Measurements from ENCODE around the gene ADAM12. TPM values are rescaled to one million over a fixed set of nuclear protein-coding genes. Genes with fewer than 3 reads are reported as not detected.
"Not testable (repeated sequence)": the region's sequence is repeated elsewhere in the genome, so short reads cannot be mapped to it uniquely, and the experiment has no call there.

ADAM12 gene
- total RNA-seq, 2 donors from 2014 or later, result 15.2 to 36.6 TPM

DNA sequence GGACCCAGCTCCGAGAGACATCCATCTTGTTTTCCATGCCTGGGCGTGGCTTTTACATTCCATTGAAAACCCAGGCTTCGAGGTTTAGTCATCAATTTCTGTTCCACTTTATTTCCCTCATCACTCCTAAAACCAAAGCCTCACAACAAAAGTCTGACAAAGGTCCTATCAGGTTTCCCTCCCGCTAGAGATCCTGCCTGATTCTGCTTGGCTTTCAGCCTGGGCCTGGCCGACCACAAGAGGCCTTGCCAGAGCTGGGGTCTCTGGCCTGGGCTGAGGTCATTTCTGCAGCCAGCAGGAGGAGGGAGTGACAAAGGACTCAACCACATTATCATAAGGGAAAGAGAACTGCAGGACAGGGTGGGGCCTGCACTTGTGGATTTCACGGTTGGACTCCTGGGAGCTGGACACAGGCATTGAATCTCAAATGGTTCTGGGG lies 324.9 kb downstream of the ADAM12 start:
- H3K27me3 Mint-ChIP-seq, result peaks cover 5% of the 10 kb centered on the region
- DNase-seq, result no peak
- no peaks in the 10 kb centered on the region for H3K4me1 Mint-ChIP-seq
- H3K27ac Mint-ChIP-seq, result no peak overlapping the region
- no peak for ATAC-seq
- H3K36me3 Mint-ChIP-seq (ENCODE audit: low read depth), result no peaks in the 10 kb centered on the region
- H3K9me3 ChIP-seq (ENCODE audit: control insufficient read depth, low read length, poor library complexity, severe bottlenecking), result no peaks in the 10 kb centered on the region
- H3K4me3 Mint-ChIP-seq, result no peak overlapping the region

DNA sequence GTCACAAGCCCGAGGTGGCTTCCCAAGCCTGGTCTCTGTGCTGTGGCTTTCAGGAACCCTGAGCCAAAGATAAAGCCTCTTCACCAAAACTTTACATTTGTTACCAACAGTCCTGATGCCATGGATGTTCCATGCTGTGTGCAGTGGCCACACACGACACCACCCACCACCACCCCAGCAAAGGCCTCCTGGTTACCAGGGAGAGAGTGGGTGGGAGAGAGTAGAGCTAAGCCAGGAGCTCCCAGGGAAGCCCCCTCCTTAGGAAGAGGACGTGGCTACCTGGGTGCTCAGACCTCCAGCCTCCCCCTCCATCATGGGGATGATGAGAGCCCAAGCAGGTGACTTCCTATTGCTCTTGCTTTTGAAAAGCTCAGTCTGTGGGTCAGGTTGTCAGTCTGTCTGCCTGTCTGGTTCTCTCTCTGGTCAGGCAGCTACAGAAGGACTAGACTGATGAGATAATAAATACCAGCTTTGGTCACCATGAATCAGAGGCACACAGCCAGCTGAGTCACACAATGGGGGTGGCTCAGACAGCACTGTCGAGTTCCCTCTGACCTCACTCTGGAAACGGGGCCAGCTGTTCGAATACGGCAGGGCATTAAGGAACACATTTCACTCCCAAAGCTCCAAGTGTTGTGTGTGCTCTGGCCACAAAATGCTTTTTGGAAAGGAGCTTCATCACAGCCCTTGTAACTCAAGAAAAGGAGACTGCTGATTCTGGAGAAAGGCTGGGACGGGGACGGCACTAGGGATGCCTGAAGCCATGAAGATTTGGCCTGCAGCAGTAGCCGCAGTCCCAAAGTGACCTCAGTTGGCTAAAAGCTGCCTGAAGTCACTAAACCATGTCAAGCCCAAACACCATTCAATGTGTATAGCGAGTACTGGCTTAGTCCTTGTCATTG lies 325.9 kb downstream of the ADAM12 start:
- no peak overlapping the region for H3K27ac Mint-ChIP-seq
- no peak for DNase-seq

DNA sequence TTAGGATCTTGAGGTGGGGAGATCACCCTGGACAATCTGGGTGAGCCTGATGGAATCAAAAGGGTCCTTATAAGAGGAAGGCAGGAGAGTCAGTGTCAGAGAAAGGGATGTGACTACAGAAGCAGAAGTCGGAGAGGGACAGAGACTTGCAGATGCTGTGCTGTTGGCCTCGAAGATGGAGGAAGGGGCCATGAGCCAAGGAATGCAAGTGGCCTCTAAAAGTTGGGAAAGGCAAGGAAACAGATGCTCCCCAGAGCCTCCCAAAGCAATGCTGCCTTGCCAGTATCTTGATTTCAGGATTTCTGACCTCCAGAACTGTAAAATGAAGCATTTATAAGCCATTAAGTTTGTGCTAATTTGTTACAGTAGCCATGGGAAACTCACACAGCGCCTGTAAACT lies 326.8 kb downstream of the ADAM12 start:
- no peak for ATAC-seq
- peaks cover 5% of the 10 kb centered on the region for H3K27me3 Mint-ChIP-seq
- no peak overlapping the region for H3K4me3 Mint-ChIP-seq
- H3K36me3 Mint-ChIP-seq (ENCODE audit: low read depth), result no peaks in the 10 kb centered on the region
- DNase-seq, result no peak
- no peaks in the 10 kb centered on the region for H3K4me1 Mint-ChIP-seq
- no peaks in the 10 kb centered on the region for H3K9me3 ChIP-seq (ENCODE audit: control insufficient read depth, low read length, poor library complexity, severe bottlenecking)
- no peak overlapping the region for H3K27ac Mint-ChIP-seq

More for the DNA sequence above, 325.9 kb downstream of the ADAM12 start:
- Mint-ChIP-seq H3K36me3 (ENCODE audit: low read depth) (no peaks in the 10 kb centered on the region), H3K4me1 (no peaks in the 10 kb centered on the region), H3K4me3 (no peak overlapping the region), H3K27me3 (peaks cover 5% of the 10 kb centered on the region)
- ATAC-seq, result no peak
- H3K9me3 ChIP-seq (ENCODE audit: control insufficient read depth, low read length, poor library complexity, severe bottlenecking), result no peaks in the 10 kb centered on the region

DNA sequence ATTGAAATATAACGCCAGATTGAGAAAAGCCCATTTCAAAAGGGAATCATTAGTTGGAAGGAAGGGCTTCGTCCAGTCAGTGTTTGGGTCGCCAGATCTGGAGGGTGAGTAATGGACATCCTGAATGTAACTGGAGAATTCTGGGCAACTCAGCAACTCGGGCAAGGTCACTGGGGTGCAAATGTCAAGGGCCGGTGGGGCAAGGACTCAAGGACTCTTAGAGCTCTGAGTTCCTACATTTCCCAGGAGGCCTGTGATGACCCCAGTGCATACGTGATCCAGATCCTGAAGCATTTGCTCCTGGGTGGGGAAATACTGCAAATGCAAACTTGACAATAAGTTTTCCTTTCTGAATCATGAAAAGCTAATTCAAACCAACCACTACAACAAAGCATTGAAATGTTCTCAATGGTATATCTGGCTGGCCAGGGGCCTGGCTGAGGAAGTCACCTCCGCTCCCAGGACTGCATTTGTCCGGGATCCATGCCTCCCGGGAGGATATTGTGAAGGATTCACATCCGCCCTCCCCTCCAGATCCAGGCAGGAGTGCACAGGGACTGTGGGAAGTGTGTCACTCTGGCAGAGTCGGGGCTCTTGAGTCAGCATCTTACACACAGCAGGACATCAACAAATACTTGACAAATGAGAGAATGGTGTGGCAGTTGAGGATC lies 327.9 kb downstream of the ADAM12 start:
- Mint-ChIP-seq H3K36me3 (ENCODE audit: low read depth) (no peaks in the 10 kb centered on the region), H3K4me3 (no peak overlapping the region), H3K4me1 (no peaks in the 10 kb centered on the region), H3K27ac (no peak overlapping the region), H3K27me3 (peaks cover 5% of the 10 kb centered on the region)
- DNase-seq, result no peak
- ATAC-seq, result no peak
- no peaks in the 10 kb centered on the region for H3K9me3 ChIP-seq (ENCODE audit: control insufficient read depth, low read length, poor library complexity, severe bottlenecking)

DNA sequence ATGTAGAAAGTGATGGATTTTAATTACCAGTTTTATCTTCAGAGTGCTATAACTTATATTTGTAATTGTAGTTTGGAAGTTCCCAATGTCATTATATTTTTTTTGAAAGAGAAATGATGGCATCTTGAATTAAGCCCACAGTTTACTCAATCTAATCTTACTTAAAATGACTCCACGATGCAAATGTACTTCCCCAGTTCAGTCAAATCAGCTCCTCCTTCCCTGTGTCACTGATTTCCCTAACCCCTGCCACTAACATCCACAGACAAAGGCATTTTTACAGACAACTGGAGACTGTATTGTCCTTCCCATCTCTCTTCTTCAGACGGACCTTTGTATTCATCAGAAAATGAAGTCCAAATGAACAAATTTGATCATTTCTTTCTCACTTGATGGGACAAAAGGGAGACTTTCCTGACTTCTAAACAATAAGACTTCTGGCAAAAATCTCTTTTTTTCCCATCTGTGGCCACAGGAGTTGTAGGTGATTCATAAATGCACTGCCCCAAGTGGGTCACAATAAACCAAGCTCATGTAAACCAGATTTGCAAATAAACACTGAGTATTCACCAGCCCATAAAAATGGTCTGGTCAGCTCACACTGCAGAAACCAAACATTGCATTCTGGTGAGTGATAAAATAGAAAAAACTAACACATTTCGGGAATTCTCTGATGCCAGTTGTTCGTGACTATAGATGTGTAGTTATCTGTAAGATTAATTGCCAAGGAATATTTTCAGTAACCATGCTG lies 329.0 kb downstream of the ADAM12 start:
- no peaks in the 10 kb centered on the region for H3K36me3 Mint-ChIP-seq (ENCODE audit: low read depth)
- H3K9me3 ChIP-seq (ENCODE audit: control insufficient read depth, low read length, poor library complexity, severe bottlenecking), result no peaks in the 10 kb centered on the region
- ATAC-seq, result no peak
- no peak overlapping the region for H3K27ac Mint-ChIP-seq
- H3K4me3 Mint-ChIP-seq, result no peak overlapping the region
- peaks cover 5% of the 10 kb centered on the region for H3K27me3 Mint-ChIP-seq
- no peak for DNase-seq
- H3K4me1 Mint-ChIP-seq, result no peaks in the 10 kb centered on the region

DNA sequence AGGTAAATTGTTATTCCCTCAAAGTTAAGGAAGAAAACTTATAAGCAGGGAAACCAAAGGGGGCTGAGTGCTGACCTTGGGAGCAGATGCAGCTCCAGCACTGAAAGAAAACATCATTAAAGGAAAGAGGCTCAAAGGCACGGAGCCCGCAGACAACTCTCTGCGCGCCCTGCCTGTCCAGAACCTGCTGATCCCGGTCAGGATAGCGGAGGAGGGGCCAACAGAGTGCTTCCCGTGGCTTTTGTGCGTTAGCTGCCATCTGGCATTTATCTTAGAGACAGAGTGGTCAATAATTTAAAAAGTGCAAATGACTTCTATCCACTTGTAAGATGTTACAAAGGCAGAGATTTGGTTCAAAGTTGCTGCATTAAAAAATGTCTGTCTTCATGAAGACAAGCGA lies 329.8 kb downstream of the ADAM12 start:
- no peaks in the 10 kb centered on the region for H3K4me1 Mint-ChIP-seq
- ATAC-seq (no peak), DNase-seq (no peak)
- H3K27me3 Mint-ChIP-seq, result peaks cover 5% of the 10 kb centered on the region
- no peak overlapping the region for H3K27ac Mint-ChIP-seq
- no peak overlapping the region for H3K4me3 Mint-ChIP-seq
- H3K36me3 Mint-ChIP-seq (ENCODE audit: low read depth), result no peaks in the 10 kb centered on the region
- no peaks in the 10 kb centered on the region for H3K9me3 ChIP-seq (ENCODE audit: control insufficient read depth, low read length, poor library complexity, severe bottlenecking)

DNA sequence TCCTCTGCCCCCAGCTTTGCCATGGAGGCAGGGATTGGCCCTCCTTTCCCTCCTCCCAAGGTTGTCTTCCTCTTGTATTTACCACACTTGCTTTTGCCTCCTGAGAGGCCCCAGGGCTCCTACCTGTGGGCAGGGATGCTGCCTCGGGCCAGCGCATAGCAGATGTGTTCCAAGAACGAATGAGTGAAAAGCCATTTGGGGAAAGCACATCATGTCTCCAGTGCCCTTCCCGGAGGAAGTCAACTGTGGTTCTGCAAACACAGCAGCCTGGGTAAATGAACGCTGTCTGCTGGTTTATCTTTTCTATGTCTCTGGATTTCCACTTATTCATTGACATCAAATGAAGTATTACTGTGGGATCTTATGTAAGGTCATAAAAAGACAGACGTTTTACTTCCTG lies 330.2 kb downstream of the ADAM12 start:
- DNase-seq, result no peak
- H3K27ac Mint-ChIP-seq, result no peak overlapping the region
- no peaks in the 10 kb centered on the region for H3K9me3 ChIP-seq (ENCODE audit: control insufficient read depth, low read length, poor library complexity, severe bottlenecking)
- H3K4me1 Mint-ChIP-seq, result no peaks in the 10 kb centered on the region
- peaks cover 5% of the 10 kb centered on the region for H3K27me3 Mint-ChIP-seq
- no peak for ATAC-seq
- no peaks in the 10 kb centered on the region for H3K36me3 Mint-ChIP-seq (ENCODE audit: low read depth)
- no peak overlapping the region for H3K4me3 Mint-ChIP-seq

DNA sequence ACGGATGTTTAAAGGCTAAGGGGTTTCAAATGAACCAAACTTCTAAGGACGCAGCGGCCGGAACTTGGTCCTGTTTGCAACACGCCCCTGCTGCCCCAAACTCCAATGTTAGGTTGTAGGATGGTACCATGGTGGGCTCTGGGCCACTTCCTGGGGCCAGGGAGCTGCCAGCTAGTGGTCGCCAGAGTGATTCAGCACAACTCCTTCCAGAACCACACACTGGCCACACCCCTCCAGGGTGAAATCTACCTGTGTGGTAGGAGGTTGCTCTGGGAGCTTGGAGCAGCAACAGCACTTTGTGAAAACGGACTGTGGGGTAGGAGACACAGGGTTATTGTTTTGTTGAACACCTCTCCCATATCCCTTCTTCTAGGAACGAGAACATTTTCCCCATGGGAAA lies 330.8 kb downstream of the ADAM12 start:
- DNase-seq (no peak), ATAC-seq (no peak)
- H3K9me3 ChIP-seq (ENCODE audit: control insufficient read depth, low read length, poor library complexity, severe bottlenecking), result no peaks in the 10 kb centered on the region
- Mint-ChIP-seq H3K27ac (no peak overlapping the region), H3K27me3 (peaks cover 5% of the 10 kb centered on the region), H3K36me3 (ENCODE audit: low read depth) (no peaks in the 10 kb centered on the region), H3K4me1 (no peaks in the 10 kb centered on the region), H3K4me3 (no peak overlapping the region)

DNA sequence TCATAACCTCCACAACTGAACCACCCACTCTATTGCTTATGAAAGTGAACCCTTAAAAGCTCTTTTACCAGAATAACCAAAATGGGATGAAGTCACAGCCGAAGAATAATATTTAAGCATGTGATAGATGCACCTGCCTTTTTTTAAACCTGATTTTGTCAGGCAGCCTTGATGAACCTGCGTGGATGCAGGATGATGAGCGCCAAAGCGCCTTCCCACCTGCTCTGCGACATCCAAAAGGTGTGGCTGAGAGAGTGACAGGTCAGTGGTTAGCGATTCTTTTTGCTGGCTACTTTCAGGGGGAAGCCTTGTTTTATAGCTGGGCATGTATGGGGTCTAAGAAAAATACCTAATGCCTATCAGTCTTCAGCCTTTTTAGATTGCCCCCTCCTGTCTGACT lies 334.1 kb downstream of the ADAM12 start:
- Mint-ChIP-seq H3K4me3 (no peak overlapping the region), H3K27ac (no peak overlapping the region), H3K27me3 (no peaks in the 10 kb centered on the region), H3K36me3 (ENCODE audit: low read depth) (no peaks in the 10 kb centered on the region), H3K4me1 (no peaks in the 10 kb centered on the region)
- ATAC-seq (no peak), DNase-seq (no peak)
- no peaks in the 10 kb centered on the region for H3K9me3 ChIP-seq (ENCODE audit: control insufficient read depth, low read length, poor library complexity, severe bottlenecking)

DNA sequence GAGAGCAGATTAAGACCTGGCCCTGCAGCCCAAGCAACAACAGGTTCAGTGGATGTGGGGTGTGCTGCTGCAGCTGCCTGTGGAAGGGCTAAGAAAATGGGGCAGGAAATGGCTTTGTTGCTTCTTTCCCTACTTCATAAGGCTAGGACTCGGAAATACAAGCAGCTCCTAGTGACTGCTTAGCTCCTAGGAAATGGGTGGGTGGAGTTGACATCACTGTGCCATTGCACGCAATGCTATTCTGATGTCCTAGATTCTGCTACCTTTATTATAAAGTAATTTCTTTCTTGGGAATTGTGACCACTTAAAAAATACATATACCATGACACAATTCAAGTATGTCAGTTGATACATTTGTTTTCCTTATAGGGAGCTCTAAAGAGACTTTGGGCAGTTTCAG lies 336.1 kb downstream of the ADAM12 start:
- H3K4me1 Mint-ChIP-seq, result no peaks in the 10 kb centered on the region

DNA sequence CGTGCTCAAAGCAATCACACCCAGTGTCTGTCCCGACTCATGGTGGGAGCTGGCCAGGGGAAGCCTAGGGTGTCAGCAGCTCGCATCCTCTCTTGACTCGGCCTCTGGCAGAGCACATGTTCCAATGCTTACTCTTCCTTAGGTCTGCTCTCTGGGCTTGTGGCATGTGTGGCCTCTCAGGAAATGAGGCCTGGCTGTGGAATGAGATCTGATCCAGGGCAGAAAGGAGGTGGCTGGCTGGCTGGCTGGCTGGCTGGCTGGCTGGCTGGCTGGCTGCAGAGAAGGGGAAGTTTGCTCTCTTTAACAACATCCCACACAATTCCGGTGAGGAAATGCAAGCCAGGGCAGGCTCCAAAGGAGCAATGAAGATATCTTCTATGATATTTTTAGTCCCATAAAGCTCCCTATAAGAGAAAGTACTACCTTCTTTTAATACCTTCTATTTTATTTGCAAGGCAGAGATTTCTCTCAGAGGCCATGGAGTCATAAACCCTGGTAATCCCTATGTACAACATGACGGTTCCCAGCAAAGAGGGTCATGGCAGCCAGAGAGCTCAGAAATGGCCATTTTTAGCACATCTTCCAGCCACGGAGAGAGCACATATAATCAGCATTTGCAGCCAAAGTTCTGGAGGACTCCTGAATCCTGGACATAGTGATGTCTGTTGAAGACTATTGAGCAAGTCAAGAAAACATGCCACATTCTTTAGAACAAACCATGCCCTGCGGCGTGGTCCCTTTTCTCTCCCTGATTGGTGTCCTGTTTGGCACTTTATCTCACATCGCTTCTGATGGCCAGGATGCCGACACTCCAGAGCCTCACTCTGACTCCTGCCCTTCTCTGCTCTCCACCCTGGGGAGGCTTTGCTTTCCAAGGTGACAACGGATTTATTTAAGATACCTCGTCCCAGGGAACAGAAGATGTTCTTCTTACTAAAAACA lies 338.2 kb downstream of the ADAM12 start:
- Mint-ChIP-seq H3K27me3 (no peaks in the 10 kb centered on the region), H3K27ac (no peak overlapping the region), H3K4me1 (no peaks in the 10 kb centered on the region), H3K36me3 (ENCODE audit: low read depth) (no peaks in the 10 kb centered on the region), H3K4me3 (no peak overlapping the region)
- no peak for ATAC-seq
- H3K9me3 ChIP-seq (ENCODE audit: control insufficient read depth, low read length, poor library complexity, severe bottlenecking), result no peaks in the 10 kb centered on the region
- DNase-seq, result no peak

More for the DNA sequence above, 336.1 kb downstream of the ADAM12 start:
- no peak overlapping the region for H3K27ac Mint-ChIP-seq
- no peaks in the 10 kb centered on the region for H3K36me3 Mint-ChIP-seq (ENCODE audit: low read depth)
- H3K4me3 Mint-ChIP-seq, result no peak overlapping the region
- ATAC-seq, result no peak
- no peaks in the 10 kb centered on the region for H3K9me3 ChIP-seq (ENCODE audit: control insufficient read depth, low read length, poor library complexity, severe bottlenecking)
- no peaks in the 10 kb centered on the region for H3K27me3 Mint-ChIP-seq
- no peak for DNase-seq

DNA sequence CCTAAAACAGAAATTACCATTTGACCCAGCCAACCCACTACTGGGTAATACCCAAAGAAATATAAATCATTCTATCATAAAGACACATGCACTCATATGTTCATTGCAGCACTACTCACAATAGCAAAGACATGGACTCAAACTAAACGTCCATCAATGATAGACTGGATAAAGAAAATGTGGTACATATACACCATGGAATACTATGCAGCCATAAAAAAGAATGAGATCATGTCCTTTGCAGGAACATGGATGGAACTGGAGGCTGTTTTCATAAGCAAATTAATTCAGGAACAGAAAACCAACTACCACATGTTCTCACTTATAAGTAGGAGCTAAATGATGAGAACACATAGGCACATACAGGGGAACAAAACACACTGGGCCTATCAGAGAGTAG lies 340.5 kb downstream of the ADAM12 start:
- H3K4me3 Mint-ChIP-seq; ATAC-seq; H3K9me3 ChIP-seq (ENCODE audit: control insufficient read depth, low read length, poor library complexity, severe bottlenecking); H3K27me3 Mint-ChIP-seq; H3K36me3 Mint-ChIP-seq (ENCODE audit: low read depth); DNase-seq; H3K4me1 Mint-ChIP-seq; H3K27ac Mint-ChIP-seq: not testable (repeated sequence)
